Type B pancreatic cell (in vitro differentiated cells): ENCODE data around the gene RAB33A. TPM values are rescaled to one million over a fixed set of nuclear protein-coding genes. Genes with fewer than 3 reads are reported as not detected.
"Not testable (repeated sequence)": the region's sequence is repeated elsewhere in the genome, so short reads cannot be mapped to it uniquely, and the experiment has no call there.

Experiments used
- DNase-seq: peaks from one replicate; pipeline ENCODE4 v3.0.0; 2021; ENCODE audit warnings: mixed read lengths; ENCODE audit not compliant: unreplicated experiment; ENCODE audit errors: extremely low spot score
- H3K27ac Mint-ChIP-seq: 2 replicates; pipeline ENCODE4 v1.8.0; 2021; ENCODE audit warnings: mild to moderate bottlenecking, mixed read lengths
- H3K27me3 Mint-ChIP-seq: 2 replicates; pipeline ENCODE4 v1.8.0; 2021; ENCODE audit warnings: mixed read lengths
- H3K36me3 Mint-ChIP-seq: 2 replicates; pipeline ENCODE4 v1.8.0; 2021; ENCODE audit warnings: mixed read lengths
- H3K4me1 Mint-ChIP-seq: one replicate; pipeline ENCODE4 v1.8.0; 2021; ENCODE audit warnings: mixed read lengths; ENCODE audit not compliant: unreplicated experiment
- H3K4me3 Mint-ChIP-seq: 2 replicates; pipeline ENCODE4 v1.8.0; 2021; ENCODE audit warnings: mild to moderate bottlenecking, mixed read lengths
- H3K9me3 Mint-ChIP-seq: 2 replicates; pipeline ENCODE4 v1.8.0; 2021; ENCODE audit warnings: mixed read lengths
- total RNA-seq: library from RNA; stranded (reverse); gene quantifications from 2 replicates; pipeline ENCODE4 v1.2.1, GENCODE V29; 2021; ENCODE audit warnings: low replicate concordance
- TF ChIP-seq, protein P1 (sequence below): fragments of 200-600 bp; sonication (generic); conservative IDR thresholded peaks from 2 replicates; pipeline ENCODE4 v1.5.0; 2021; ENCODE audit warnings: antibody characterized with exemption, mild to moderate bottlenecking

Gene RAB33A
- total RNA-seq, 1 donor from 2014 or later = 3.5 TPM

DNA sequence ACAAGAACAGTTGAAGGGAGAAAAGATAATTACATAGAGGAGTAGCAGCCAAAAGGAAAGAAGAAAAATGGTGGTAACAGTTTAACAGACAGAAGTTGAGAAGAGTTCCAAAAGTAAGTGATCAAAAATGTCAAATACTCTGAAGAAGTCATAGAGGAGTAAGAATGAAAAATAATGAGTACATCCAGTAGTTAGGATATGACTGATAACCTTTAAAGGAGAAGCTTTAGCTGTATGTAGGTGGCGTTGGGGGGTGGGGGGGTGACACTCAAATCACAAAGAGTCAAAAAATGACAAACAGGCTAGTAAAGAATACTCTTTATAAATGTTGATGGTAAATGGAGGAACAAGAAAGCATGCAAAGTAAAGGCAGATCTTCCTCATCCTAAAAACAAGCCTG is 40.6 kb downstream of the RAB33A start:
- no peaks in the 10 kb centered on the region for H3K9me3 Mint-ChIP-seq
- no peaks in the 10 kb centered on the region for H3K4me1 Mint-ChIP-seq
- no peaks in the 10 kb centered on the region for H3K27me3 Mint-ChIP-seq
- H3K4me3 Mint-ChIP-seq = no peak overlapping the region
- peak overlapping the region; percentile 49 for H3K27ac Mint-ChIP-seq
- no peak for DNase-seq
- TF ChIP-seq, protein P1, sequence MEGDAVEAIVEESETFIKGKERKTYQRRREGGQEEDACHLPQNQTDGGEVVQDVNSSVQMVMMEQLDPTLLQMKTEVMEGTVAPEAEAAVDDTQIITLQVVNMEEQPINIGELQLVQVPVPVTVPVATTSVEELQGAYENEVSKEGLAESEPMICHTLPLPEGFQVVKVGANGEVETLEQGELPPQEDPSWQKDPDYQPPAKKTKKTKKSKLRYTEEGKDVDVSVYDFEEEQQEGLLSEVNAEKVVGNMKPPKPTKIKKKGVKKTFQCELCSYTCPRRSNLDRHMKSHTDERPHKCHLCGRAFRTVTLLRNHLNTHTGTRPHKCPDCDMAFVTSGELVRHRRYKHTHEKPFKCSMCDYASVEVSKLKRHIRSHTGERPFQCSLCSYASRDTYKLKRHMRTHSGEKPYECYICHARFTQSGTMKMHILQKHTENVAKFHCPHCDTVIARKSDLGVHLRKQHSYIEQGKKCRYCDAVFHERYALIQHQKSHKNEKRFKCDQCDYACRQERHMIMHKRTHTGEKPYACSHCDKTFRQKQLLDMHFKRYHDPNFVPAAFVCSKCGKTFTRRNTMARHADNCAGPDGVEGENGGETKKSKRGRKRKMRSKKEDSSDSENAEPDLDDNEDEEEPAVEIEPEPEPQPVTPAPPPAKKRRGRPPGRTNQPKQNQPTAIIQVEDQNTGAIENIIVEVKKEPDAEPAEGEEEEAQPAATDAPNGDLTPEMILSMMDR = no peak
- H3K36me3 Mint-ChIP-seq = peaks cover 30% of the 10 kb centered on the region

DNA sequence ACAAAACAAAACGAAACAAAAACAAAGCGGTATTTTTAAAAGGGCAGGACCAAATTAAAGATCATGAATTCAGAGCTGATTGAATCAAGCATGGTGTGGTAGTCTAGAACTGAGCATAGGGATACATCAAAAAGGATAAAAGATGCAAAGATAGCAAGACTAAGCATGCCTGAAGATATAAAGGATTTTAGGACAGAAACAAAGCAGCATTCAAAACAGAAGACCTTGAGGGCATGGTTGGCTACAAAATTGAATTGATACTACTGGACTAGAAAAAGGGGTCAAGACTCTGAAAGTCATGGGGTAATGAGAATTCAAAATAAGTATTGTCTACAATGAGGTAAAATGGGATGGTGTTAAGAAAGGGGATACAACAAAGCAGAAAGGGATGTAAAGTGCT is 41.6 kb downstream of the RAB33A start:
- no peak for DNase-seq
- Mint-ChIP-seq H3K27ac (no peak overlapping the region), H3K27me3 (no peaks in the 10 kb centered on the region), H3K9me3 (no peaks in the 10 kb centered on the region), H3K36me3 (peaks cover 30% of the 10 kb centered on the region), H3K4me1 (no peaks in the 10 kb centered on the region), H3K4me3 (no peak overlapping the region)
- TF ChIP-seq, protein P1 = no peak

DNA sequence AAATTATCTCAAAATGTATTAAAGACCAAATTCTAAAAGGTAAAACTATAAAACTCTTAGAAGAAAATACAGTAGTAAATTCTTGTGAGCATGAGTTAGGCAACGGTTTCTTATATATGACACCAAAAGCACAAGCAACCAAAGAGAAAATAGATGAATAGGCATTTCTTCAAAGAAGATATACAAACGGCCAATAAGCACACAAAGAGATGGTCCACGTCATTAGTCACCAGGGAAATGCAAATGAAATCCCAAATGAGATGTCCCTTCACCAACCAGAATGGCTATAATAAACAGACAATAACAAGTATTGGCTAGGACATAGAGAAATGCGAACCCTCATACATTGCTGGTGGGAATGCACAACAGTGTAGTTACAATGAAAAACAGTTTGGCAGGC is 44.6 kb downstream of the RAB33A start:
- Mint-ChIP-seq H3K36me3 (peaks cover 27% of the 10 kb centered on the region), H3K4me3 (no peak overlapping the region), H3K4me1 (no peaks in the 10 kb centered on the region), H3K27me3 (no peaks in the 10 kb centered on the region), H3K9me3 (no peaks in the 10 kb centered on the region), H3K27ac (no peak overlapping the region)
- TF ChIP-seq, protein P1 = no peak
- no peak for DNase-seq

DNA sequence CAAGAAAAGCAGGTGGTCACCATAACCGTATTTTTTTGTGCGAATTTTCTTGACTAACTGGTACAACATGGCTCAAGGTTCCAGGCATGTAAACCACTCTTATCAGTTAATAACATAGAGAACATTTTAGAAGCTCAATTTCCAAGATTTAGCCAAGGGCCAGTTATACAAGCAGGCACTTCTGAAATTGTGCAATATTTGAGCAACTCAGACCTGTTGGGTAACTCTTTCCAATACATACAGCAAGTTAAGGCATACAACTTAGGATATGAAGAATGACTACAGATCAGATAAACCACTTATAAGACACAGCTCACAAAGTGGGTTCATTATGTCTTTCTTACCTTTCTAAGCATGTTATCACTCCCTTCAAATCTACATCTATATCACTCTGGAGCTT is 53.0 kb downstream of the RAB33A start:
- no peaks in the 10 kb centered on the region for H3K9me3 Mint-ChIP-seq
- no peaks in the 10 kb centered on the region for H3K4me1 Mint-ChIP-seq
- no peak overlapping the region for H3K27ac Mint-ChIP-seq
- TF ChIP-seq, protein P1 = no peak
- H3K36me3 Mint-ChIP-seq = peaks cover 13% of the 10 kb centered on the region
- no peak for DNase-seq
- no peaks in the 10 kb centered on the region for H3K27me3 Mint-ChIP-seq
- H3K4me3 Mint-ChIP-seq = no peak overlapping the region

DNA sequence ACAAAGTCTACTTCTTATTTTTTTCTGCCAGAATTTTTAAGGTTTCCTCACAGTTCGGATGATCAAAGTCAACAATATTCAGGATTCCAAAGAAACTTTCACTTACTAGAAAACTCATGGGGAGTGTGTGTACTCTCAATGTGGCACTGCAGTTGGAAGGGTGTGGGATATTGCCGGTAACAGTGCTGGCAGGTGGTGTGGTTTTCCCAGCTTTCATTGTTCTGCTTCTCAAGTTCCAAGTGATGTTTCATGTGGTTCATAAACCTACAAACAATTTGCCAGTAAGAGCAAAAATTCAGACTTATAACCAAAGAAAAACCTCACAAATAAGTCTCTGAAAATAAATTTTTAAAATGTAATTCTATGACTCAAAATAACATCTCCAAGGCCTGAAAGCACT is 57.1 kb downstream of the RAB33A start:
- no peak for DNase-seq
- Mint-ChIP-seq H3K4me3 (no peak overlapping the region), H3K36me3 (peaks cover 22% of the 10 kb centered on the region), H3K9me3 (no peaks in the 10 kb centered on the region), H3K27me3 (no peaks in the 10 kb centered on the region), H3K4me1 (no peaks in the 10 kb centered on the region), H3K27ac (no peak overlapping the region)
- TF ChIP-seq, protein P1 = no peak

DNA sequence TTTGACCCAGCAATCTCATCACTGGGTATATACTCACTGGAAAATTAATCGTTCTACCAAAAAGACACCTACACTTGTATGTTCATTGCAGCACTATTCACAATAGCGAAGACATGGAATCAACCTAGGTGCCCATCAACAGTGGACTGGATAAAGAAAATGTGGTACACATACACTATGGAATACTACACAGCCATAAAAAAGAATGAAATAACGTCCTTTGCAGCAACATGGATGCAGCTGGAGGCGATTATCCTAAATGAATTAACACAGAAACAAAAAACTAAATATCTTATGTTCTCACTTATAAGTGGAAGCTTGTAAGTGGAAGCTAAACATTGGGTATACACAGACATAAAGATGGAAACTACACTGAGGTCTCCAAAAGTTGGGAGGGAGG is 59.4 kb downstream of the RAB33A start:
- H3K27me3 Mint-ChIP-seq, H3K4me3 Mint-ChIP-seq, H3K27ac Mint-ChIP-seq, H3K9me3 Mint-ChIP-seq, DNase-seq, H3K4me1 Mint-ChIP-seq: not testable (repeated sequence)
- H3K36me3 Mint-ChIP-seq = peaks cover 18% of the 10 kb centered on the region

Other genes starting within 250 kb of the RAB33A start
- gene BCORL1, start 189.3 kb upstream of the RAB33A start, total RNA-seq = 20.9 and 24.0 TPM in 2 replicates
- gene ELF4, start 61.5 kb upstream of the RAB33A start, total RNA-seq = 7.8 and 20.6 TPM in 2 replicates
- 48.5 and 51.9 TPM in 2 replicates for gene AIFM1, start 6.1 kb upstream of the RAB33A start, total RNA-seq
- gene ZNF280C, start 96.9 kb downstream of the RAB33A start, total RNA-seq = 6.4 and 13.2 TPM in 2 replicates
- gene SLC25A14, start 168.0 kb downstream of the RAB33A start, total RNA-seq = 19.6 and 23.1 TPM in 2 replicates
- gene GPR119, start 213.7 kb downstream of the RAB33A start, total RNA-seq = 11.9 and 21.9 TPM in 2 replicates
- 29.1 and 32.4 TPM in 2 replicates for gene RBMX2, start 230.0 kb downstream of the RAB33A start, total RNA-seq